Gastroesophageal sphincter (tissue), 2 donors: ENCODE data around the gene ITGA7.

Source experiments
- EP300 ChIP-seq: sonication (generic); formaldehyde crosslinking; IDR thresholded peaks from one replicate; pipeline ENCODE4 v1.6.1; 2017; ENCODE audit warnings: antibody characterized with exemption, mild to moderate bottlenecking
- POLR2A ChIP-seq, 2 donors: fragments of 450-650 bp; IDR thresholded peaks; one replicate each; pipeline ENCODE4 v1.6.1; 2017; ENCODE audit warnings: antibody characterized with exemption in 2 of 2, mild to moderate bottlenecking in 2 of 2, moderate library complexity in 1 of 2

- TF ChIP-seq POLR2A (IDR thresholded peaks at IDR 0.05) (no peak), EP300 (no peak)
These were observed 8.7 kb downstream of the ITGA7 start for GRCh38 chr12:55698965-55699364.
